NCI-H2227 (cell line): ENCODE measurements around the gene LRRC73.
"Not testable (repeated sequence)": the region's sequence is repeated elsewhere in the genome, so short reads cannot be mapped to it uniquely, and the experiment has no call there.

Experiments used
- DNase-seq: peaks from one replicate; lab custom pipeline; 2025; ENCODE audit not compliant: unreplicated experiment; lab: John Stamatoyannopoulos, UW

LRRC73 gene

DNA sequence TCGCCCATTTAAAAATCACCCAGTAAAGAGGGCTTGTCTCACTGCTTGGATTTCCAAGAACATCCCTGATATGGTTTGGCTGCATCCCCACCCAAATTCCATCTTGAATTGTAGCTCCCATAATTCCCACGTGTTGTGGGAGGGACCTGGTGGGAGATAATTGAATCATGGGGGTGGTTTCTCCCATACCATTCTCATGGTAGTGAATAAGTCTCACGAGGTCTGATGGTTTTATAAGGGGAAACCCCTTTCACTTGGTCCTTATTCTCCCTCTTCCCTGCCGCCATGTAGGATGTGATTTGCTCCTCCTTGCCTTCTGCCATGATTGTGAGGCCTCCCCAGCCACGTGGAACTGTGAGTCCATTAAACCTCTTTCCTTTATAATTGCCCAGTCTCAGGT, 42.9 kb downstream of the LRRC73 start:
- DNase-seq: not testable (repeated sequence)

DNA sequence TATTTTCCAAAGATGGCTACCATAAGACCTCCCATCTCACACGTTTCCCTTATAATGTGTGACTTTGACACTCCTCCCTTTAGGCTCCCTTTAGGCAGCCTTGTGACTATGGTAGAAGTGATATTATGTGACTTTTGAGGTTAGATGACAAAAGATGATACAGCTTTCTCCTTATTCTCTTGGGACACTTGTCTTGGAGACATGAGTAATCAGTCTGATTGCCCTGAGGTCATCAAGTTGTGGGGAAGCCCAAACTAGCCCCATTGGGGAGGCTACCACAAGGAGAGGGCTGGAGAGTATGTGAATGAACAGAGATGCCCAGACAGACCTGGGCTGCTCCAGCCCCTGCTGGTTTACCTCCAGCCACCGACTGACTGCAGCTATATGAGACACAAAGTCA, 44.2 kb downstream of the LRRC73 start:
- DNase-seq: no peak

DNA sequence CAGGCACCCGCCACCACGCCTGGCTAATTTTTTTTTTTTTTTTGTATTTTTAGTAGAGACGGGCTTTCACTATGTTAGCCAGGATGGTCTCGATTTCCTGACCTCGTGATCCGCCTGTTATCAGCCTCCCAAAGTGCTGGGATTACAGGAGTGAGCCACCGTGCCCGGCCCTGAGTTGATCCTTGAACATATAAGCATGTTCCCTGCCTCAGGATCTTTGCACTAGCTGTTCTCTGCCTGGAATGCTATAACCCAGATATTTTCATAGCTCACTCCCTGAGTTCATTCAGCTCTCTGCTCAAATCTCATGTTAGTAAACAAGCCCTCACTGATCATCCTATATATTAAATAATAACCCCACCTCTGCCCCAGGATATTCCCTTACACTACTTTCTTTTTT, 45.8 kb downstream of the LRRC73 start:
- no peak for DNase-seq

- no peak for DNase-seq
Observed at GRCh38 chr6:43461936-43462335, 48.2 kb downstream of the LRRC73 start.

DNA sequence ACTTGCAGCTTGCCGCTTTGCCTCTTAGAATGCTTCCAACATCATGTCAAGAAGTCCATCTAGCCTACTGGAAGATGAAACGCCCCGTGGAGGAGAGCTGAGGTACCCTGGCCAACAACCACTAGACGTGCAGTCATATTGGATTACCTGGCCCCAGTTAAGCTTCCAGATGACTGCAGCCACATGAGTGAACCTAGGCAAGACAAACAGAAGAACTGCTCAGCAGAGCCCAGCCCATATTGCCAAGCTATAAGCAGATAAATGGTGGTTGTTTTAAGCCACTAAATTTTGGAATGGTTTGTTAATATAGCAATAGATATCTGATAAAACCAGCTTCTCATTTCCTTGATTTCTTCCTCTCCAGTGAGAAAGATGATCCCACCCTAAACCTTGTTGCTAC, 50.1 kb downstream of the LRRC73 start:
- DNase-seq: no peak

GRCh38 chr6:43459535-43459934, 50.6 kb downstream of the LRRC73 start:
- no peak for DNase-seq

- not testable (repeated sequence) for DNase-seq
Observed at GRCh38 chr6:43458154-43458553, 52.0 kb downstream of the LRRC73 start.

- no peak for DNase-seq
Observed at GRCh38 chr6:43457643-43458042, 52.5 kb downstream of the LRRC73 start.
